Activated CD4-positive, alpha-beta memory T cell treated with anti-CD3 and anti-CD28 coated beads for 36 hours (primary cell): ENCODE data around the gene STARD10. TPM values are rescaled to one million over a fixed set of nuclear protein-coding genes. Genes with fewer than 3 reads are reported as not detected.

Source experiments
- CTCF ChIA-PET: fragments of 350-600 bp; sonication (Branson Sonifier 250); formaldehyde crosslinking; loops from one replicate; lab custom pipeline; 2021; ENCODE audit warnings: antibody characterized with exemption, inconsistent platforms; lab: Charles Lee
- POLR2A ChIA-PET: fragments of 350-600 bp; sonication (Branson Sonifier 250); formaldehyde crosslinking; loops from one replicate; lab custom pipeline; 2021; ENCODE audit warnings: antibody characterized with exemption; lab: Charles Lee
- DNase-seq: peaks from one replicate; pipeline ENCODE4 v3.0.0-alpha.2; 2020
- H3K27ac Mint-ChIP-seq: one replicate; pipeline ENCODE4 v1.8.0; 2021; ENCODE audit warnings: mixed read lengths
- H3K27me3 Mint-ChIP-seq: one replicate; pipeline ENCODE4 v1.8.0; 2021; ENCODE audit warnings: mixed read lengths
- H3K36me3 Mint-ChIP-seq: one replicate; pipeline ENCODE4 v1.8.0; 2021; ENCODE audit warnings: mixed read lengths
- H3K4me1 Mint-ChIP-seq: one replicate; pipeline ENCODE4 v1.8.0; 2021; ENCODE audit warnings: low read depth, mixed read lengths
- H3K4me3 Mint-ChIP-seq: one replicate; pipeline ENCODE4 v1.8.0; 2021; ENCODE audit warnings: mild to moderate bottlenecking, mixed read lengths
- H3K9me3 Mint-ChIP-seq: one replicate; pipeline ENCODE4 v1.8.0; 2021; ENCODE audit warnings: mixed read lengths
- intact Hi-C: fragments of 100-400 bp; cut with micrococcal nuclease; formaldehyde crosslinking; loops from one replicate; pipeline ENCODE4 v1.15.1; 2023
- total RNA-seq, 2 experiments: library from RNA; stranded (reverse); gene quantifications; one replicate each; pipeline ENCODE4 v1.2.3, GENCODE V29; 2021

STARD10 gene
- 10 to 100 TPM; 14.8 to 16.8 TPM for total RNA-seq

DNA sequence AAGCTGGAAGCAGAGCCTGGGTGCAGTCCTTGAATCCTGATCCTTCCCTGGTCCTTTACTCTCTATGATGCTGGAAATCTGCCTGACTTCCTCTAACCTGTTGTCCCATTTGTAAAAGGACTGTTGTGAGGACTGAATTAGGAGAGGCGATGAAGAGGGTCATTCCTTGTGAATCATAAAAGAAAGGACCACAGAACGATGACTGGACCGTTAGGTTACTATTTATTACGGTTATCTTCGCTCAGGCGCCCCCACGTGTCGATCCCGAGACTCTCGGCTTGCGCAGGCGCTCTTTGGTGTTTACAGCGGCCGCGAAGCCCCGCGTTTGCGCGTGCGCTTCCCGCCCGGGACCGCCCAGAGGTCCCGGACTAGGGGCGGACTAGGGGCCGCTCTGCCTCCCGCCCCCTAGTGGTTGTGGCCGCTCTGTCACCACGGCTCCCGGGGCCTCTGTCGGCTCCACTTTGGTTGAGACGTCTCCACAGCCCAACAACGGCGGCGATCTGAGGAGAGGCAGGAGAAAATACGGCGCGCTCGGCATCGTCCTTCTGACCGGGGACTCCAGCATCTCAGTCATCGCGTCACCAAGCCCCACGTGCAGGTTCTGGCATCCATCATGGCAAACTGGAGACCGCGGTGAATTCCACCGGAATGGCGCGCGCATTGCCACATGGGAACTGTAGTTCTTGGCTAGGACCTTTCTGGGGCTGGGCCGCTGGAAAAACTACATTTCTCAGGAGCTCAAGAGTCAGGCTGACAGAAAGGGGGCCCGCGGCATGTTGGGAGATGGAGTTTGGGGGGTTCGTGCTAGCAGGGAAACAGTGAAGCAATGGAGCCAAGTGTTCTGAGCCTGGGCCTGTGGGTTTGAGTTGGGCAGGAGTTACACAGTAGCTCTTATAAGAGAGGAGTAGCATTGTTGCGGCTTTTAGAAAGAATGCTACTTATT is at the start of gene STARD10:
TSS of gene STARD10 (minus strand) at position 623 of the 943 bp plus-strand sequence. CDS start 12,866 bp downstream, outside the sequence.
- intact Hi-C loops: loop anchor here (1.0 kb wide), 4 partner anchors 21 to 71 kb away; partner anchors contain the start of genes ARAP1 and ATG16L2
- Mint-ChIP-seq H3K36me3 (no peaks in the 10 kb centered on the region), H3K9me3 (no peaks in the 10 kb centered on the region), H3K4me1 (peaks cover 24% of the 10 kb centered on the region), H3K27ac (peak within 1 kb of the TSS; percentile 100), H3K27me3 (no peaks in the 10 kb centered on the region), H3K4me3 (peak within 1 kb of the TSS; percentile 97)
- ChIA-PET POLR2A (interaction anchor here (1.0 to 3.3 kb wide), 4 partner anchors 9 to 68 kb away, joined by 3 to 19 read pairs (median 8); partner anchors contain the start of gene ATG16L2), CTCF (interaction anchor here (0.6 to 4.3 kb wide), 39 partner anchors 12 to 414 kb away, joined by 3 to 129 read pairs (median 4); partner anchors contain the start of genes ATG16L2 and FCHSD2)
- peak; percentile 95 for DNase-seq

- no peak for DNase-seq
- no peak overlapping the region for H3K4me3 Mint-ChIP-seq
- peaks cover 7% of the 10 kb centered on the region for H3K36me3 Mint-ChIP-seq
- no peaks in the 10 kb centered on the region for H3K27me3 Mint-ChIP-seq
- H3K27ac Mint-ChIP-seq: no peak overlapping the region
- peaks cover 14% of the 10 kb centered on the region for H3K4me1 Mint-ChIP-seq
- intact Hi-C loops: no loop called here
- POLR2A ChIA-PET: no interaction called here
- no peaks in the 10 kb centered on the region for H3K9me3 Mint-ChIP-seq
- CTCF ChIA-PET: no interaction called here
Observed at GRCh38 chr11:72842653-72843330, 48.9 kb upstream of the STARD10 start.

- ChIA-PET POLR2A (no interaction called here), CTCF (interaction anchor here (2.4 kb wide), 1 partner anchor 11 kb away, joined by 17 read pairs; no protein-coding TSS in a partner anchor)
- DNase-seq: no peak
- intact Hi-C loops: no loop called here
- Mint-ChIP-seq H3K36me3 (peaks cover 7% of the 10 kb centered on the region), H3K4me3 (no peak overlapping the region), H3K4me1 (peaks cover 14% of the 10 kb centered on the region), H3K9me3 (no peaks in the 10 kb centered on the region), H3K27ac (no peak overlapping the region), H3K27me3 (no peaks in the 10 kb centered on the region)
Observed at GRCh38 chr11:72842126-72842525, 48.3 kb upstream of the STARD10 start.

DNA sequence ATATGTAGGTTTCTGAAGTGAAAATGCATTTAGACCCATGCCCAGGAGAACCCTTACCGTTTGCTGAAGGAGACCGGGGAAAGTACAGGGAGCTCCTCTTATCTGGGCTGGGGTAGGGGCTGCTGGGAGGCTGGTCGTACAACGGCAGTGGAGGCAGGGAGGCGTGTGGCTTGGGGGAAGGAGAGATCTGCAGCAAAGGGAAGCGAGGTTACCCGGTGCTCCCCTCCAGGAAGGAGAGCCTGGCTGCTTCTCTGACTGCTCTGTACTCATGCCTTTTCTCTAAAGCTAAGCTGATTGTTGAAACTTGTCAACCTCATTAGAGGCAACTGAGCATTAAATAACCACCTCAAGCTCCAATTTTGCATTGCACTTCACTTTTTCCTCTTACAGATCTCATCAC is 47.5 kb upstream of the STARD10 start:
- ChIA-PET POLR2A (interaction anchor here (1.9 kb wide), 1 partner anchor 10 kb away, joined by 8 read pairs; no protein-coding TSS in a partner anchor), CTCF (interaction anchor here (0.6 to 2.4 kb wide), 2 partner anchors 10 to 50 kb away, joined by 5 to 17 read pairs; no protein-coding TSS in a partner anchor)
- intact Hi-C loops: no loop called here
- DNase-seq: no peak
- H3K9me3 Mint-ChIP-seq: no peaks in the 10 kb centered on the region
- no peak overlapping the region for H3K4me3 Mint-ChIP-seq
- no peak overlapping the region for H3K27ac Mint-ChIP-seq
- peaks cover 7% of the 10 kb centered on the region for H3K36me3 Mint-ChIP-seq
- peaks cover 14% of the 10 kb centered on the region for H3K4me1 Mint-ChIP-seq
- no peaks in the 10 kb centered on the region for H3K27me3 Mint-ChIP-seq

DNA sequence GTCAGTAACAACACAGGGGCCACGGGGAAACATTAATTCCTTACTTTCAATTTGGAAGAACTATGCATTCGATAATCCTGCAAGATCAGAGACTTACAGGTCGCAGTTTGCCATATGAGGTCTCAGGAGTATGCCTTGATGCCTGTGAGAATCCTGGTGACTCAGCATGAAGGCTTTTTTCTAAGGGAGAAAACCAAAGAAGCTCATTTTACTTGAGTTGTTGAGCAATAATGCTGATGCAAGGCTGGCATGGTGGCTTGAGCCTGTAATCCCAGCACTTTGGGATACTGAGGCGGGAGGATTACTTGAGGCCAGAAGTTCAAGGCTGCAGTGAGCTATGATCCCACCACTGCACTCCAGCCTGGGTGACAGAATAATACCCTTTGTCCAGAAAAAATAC is 46.9 kb upstream of the STARD10 start:
- ChIA-PET POLR2A (interaction anchor here (1.9 kb wide), 1 partner anchor 10 kb away, joined by 8 read pairs; no protein-coding TSS in a partner anchor), CTCF (interaction anchor here (0.6 to 2.4 kb wide), 3 partner anchors 10 to 583 kb away, joined by 3 to 17 read pairs (median 5); no protein-coding TSS in a partner anchor)
- no peak for DNase-seq
- Mint-ChIP-seq H3K9me3 (no peaks in the 10 kb centered on the region), H3K4me3 (no peak overlapping the region), H3K4me1 (peaks cover 14% of the 10 kb centered on the region), H3K36me3 (peaks cover 7% of the 10 kb centered on the region), H3K27me3 (no peaks in the 10 kb centered on the region), H3K27ac (no peak overlapping the region)
- intact Hi-C loops: no loop called here

GRCh38 chr11:72838691-72839305 is 45.0 kb upstream of the STARD10 start:
- intact Hi-C loops: no loop called here
- ChIA-PET CTCF (interaction anchor here (1.3 kb wide), 1 partner anchor 339 kb away, joined by 5 read pairs; no protein-coding TSS in a partner anchor), POLR2A (interaction anchor here (0.8 kb wide), 1 partner anchor 17 kb away, joined by 3 read pairs; no protein-coding TSS in a partner anchor)
- Mint-ChIP-seq H3K27me3 (no peaks in the 10 kb centered on the region), H3K4me1 (peaks cover 20% of the 10 kb centered on the region), H3K27ac (peak overlapping the region; percentile 14), H3K4me3 (no peak overlapping the region), H3K9me3 (no peaks in the 10 kb centered on the region), H3K36me3 (peaks cover 7% of the 10 kb centered on the region)
- no peak for DNase-seq

GRCh38 chr11:72836111-72836510 is 42.3 kb upstream of the STARD10 start:
- Mint-ChIP-seq H3K4me3 (no peak overlapping the region), H3K27me3 (no peaks in the 10 kb centered on the region), H3K4me1 (peaks cover 20% of the 10 kb centered on the region), H3K27ac (peak overlapping the region; percentile 21), H3K9me3 (no peaks in the 10 kb centered on the region), H3K36me3 (no peaks in the 10 kb centered on the region)
- POLR2A ChIA-PET: interaction anchor here (0.7 kb wide), 1 partner anchor 1947 kb away, joined by 3 read pairs; no protein-coding TSS in a partner anchor
- DNase-seq: no peak
- intact Hi-C loops: no loop called here
- CTCF ChIA-PET: interaction anchor here (0.9 to 1.0 kb wide), 2 partner anchors 23 to 111 kb away, joined by 3 read pairs; no protein-coding TSS in a partner anchor

DNA sequence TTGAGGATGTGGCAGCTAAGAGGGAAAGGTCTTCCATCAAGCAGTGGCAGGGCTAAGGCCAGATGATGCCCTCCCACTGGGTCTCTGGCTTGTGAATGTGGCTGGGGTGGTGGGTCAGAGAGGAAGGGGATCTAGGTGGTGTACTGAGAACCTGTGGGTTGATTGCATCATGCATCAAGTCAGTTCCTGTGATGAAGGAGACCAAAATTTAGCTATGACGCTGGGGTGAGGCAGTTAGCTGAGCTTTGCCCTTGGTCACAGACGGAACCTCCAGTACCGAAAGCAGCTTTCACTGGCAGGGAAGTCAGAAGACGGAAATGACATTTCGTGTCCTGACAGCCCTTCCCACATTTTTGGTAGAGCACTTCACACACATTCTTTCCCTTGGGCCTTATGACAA is 41.1 kb upstream of the STARD10 start:
- Mint-ChIP-seq H3K27me3 (no peaks in the 10 kb centered on the region), H3K9me3 (no peaks in the 10 kb centered on the region), H3K36me3 (no peaks in the 10 kb centered on the region), H3K4me3 (no peak overlapping the region), H3K4me1 (peaks cover 20% of the 10 kb centered on the region), H3K27ac (peak overlapping the region; percentile 79)
- DNase-seq: no peak
- ChIA-PET CTCF (interaction anchor here (1.2 to 1.4 kb wide), 2 partner anchors 149 to 342 kb away, joined by 3 to 7 read pairs; no protein-coding TSS in a partner anchor), POLR2A (no interaction called here)
- intact Hi-C loops: no loop called here

DNA sequence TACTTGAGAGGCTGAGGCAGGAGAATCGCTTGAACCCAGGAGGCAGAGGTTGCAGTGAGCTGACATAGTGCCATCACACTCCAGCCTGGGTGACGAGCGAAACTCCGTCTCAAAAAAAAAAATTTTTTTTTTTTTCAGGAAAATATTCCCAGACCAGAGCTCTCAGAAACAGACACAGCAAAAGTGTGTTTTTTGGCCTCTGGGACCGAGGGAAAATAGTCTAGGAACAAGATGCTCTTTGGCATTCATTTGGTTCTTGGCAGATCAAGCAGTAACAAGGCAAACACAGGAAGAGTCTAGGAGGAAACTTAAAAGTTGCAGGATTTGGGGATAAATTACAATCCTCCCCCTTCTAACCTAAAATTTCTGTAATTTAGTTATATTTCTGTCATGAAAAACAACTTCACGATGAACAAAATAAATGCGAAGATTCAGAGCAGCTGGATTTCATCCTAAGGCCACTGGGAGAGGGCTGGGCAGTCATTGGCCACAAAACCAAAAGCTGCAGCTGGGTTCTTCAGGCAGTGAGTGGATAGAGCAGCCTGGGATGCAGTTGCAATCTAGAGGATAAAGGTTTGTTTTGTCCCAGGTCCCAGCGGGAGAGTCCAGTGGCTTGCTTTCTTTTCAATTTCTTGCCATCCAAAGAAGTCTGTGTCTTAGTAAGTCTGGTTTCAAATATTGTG is 40.1 kb upstream of the STARD10 start:
- Mint-ChIP-seq H3K4me3 (no peak overlapping the region), H3K27ac (peak overlapping the region; percentile 79), H3K27me3 (no peaks in the 10 kb centered on the region), H3K4me1 (peaks cover 18% of the 10 kb centered on the region), H3K9me3 (no peaks in the 10 kb centered on the region), H3K36me3 (peaks cover 5% of the 10 kb centered on the region)
- DNase-seq: no peak
- ChIA-PET CTCF (interaction anchor here (0.6 to 7.7 kb wide), 3 partner anchors 149 to 345 kb away, joined by 3 to 138 read pairs (median 3); no protein-coding TSS in a partner anchor), POLR2A (no interaction called here)
- intact Hi-C loops: no loop called here

- POLR2A ChIA-PET: no interaction called here
Observed at GRCh38 chr11:72833083-72833733, 39.4 kb upstream of the STARD10 start.

More at GRCh38 chr11:72833083-72833733, 39.4 kb upstream of the STARD10 start:
- H3K27ac Mint-ChIP-seq: peak overlapping the region; percentile 25
- CTCF ChIA-PET: interaction anchor here (0.6 to 7.7 kb wide), 3 partner anchors 165 to 352 kb away, joined by 3 to 138 read pairs (median 5); no protein-coding TSS in a partner anchor
- intact Hi-C loops: no loop called here
- no peaks in the 10 kb centered on the region for H3K9me3 Mint-ChIP-seq
- no peak overlapping the region for H3K4me3 Mint-ChIP-seq
- no peaks in the 10 kb centered on the region for H3K27me3 Mint-ChIP-seq
- H3K36me3 Mint-ChIP-seq: peaks cover 10% of the 10 kb centered on the region
- no peak for DNase-seq
- peaks cover 10% of the 10 kb centered on the region for H3K4me1 Mint-ChIP-seq
